Hypothalamus (tissue), 51 donors: Measurements from ENCODE around the gene PRKCH.

Experiments
- DNase-seq, 51 donors: peaks; one replicate each; lab custom pipeline; 2025; lab: John Stamatoyannopoulos, UW

Gene PRKCH

DNA sequence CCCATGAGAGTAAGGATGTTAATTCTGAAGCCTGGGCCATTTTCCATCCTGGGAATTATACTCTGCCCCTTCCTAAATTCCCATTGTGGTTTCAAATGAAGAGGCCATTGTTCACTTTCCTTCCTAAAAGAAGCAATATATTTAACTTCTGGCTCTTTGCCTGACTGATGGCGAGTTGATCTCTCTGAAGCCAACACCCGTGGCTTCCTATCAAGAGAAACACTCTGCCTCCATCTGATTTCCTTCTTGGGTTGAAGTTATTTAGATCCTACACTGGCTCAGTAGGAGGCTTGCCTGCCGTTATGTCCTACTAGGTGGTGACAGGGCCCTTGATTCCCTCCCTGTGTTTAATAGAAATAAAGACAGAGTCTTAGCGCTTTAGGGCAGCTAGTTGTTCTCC lies 97.4 kb downstream of the PRKCH start:
- no peak for DNase-seq

- no peak for DNase-seq
Measured at GRCh38 chr14:61419201-61419600, 97.8 kb downstream of the PRKCH start.

DNA sequence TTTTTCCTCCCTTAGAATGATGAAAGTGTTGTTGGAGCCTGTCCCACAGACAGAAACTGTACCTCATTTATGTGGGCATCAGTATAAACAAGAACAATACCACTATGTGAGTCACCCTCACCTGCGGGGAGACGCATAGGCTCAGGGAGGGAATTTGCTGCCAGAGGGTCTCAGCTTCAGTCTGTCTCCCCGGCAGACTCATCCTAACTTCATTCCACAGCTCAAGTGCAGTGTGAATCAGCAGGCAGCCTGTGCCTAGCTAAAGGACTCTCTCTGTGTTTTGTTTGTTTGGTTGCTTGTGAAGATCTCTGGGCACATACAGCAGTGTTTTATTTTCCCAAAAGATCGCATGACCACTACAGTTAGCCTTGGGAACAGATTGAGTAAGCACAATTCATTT lies 98.9 kb downstream of the PRKCH start:
- DNase-seq, result peak in 1 of 51 donors; percentile 2

DNA sequence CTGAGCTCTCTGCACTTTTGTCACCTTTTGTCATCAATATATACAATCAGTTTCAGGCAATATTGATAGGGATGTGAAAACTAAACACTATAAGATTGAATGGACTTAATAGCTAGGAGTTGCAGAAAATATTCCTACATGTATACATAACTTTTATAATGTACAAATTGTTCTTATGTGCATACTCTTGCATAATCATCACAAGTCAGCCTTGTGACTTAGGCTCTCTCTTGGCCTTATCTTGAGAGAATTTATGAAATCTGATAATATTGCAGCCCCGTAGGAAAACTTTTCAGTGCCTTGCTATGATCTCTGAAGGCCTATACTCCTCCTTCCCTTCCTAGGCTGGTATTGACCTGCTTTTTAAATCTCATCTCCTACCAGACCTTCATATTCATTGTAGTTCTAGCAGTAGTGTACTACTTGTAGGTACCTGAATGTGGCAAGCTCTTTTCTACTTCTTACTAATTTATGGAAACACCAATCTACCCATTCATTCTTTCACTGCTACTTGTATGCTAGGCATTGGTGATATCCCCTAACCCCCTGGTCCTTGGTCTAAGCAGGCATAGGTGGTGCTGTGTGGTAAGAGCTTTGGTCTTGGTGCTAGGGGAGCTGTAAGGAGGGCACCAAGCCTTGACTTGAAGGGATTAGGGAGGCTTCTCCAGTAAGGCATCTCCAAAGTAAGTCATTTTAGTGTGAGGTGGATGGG lies 100.0 kb downstream of the PRKCH start:
- no peak for DNase-seq

DNA sequence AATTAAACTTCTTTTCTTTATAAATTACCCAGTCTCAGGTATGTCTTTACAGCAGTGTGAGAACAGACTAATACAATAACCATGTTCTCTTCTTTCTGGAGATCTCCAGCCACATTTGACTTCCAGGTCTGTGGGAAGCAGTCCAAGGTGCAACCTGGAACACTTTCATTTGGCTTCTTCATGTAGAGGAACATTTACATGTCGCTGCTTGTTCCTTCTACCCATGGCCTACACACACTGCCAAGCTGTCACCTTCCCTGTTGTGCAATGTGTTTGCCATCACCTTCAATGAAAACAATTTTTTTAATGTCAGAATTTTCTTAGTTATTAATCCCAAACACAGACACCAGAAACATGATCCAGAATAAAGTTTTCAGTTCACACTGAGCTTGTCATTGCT lies 104.7 kb downstream of the PRKCH start:
- DNase-seq, result no peak

- no peak for DNase-seq
Measured at GRCh38 chr14:61428261-61428660, 106.9 kb downstream of the PRKCH start.

GRCh38 chr14:61429316-61429715 lies 107.9 kb downstream of the PRKCH start:
- DNase-seq, result no peak

- no peak for DNase-seq
Measured at GRCh38 chr14:61430066-61430757, 108.8 kb downstream of the PRKCH start.

GRCh38 chr14:61433169-61433568 lies 111.8 kb downstream of the PRKCH start:
- no peak for DNase-seq

DNA sequence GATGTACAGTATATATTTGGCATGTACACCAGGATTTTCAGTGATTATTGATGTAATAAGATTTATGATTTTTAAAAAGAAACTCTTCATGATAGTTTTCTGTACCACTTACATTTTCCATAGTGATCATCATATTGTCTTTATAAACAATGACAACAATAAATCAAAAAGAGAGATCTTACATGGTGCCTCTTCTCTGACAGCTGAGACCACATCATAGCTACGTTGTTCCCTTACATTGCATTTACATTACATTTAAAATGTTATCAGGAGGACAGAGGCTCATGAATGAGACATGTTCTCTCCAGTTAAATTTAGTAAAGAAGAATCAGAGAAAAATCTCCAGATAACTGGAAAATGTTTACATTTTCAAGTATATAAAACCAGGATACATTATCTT lies 112.4 kb downstream of the PRKCH start:
- no peak for DNase-seq

DNA sequence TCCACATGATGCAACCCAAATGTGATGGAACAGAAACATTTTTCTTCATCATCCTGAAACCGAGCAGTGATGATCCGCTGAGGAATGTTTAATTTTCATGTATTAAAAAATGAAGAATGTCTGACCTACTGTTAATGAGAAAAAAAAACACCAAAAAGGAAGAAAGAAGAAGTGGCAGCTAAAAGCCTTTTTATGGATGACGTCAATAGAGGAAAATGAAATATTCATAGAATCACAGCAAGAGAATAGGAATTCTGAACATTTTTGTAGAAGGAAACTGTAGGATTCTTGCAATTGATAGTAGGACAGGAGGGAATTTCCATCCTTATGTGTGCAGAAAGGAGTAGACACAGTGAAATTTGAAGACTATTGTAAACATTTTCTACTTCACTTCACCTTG lies 112.9 kb downstream of the PRKCH start:
- DNase-seq, result no peak

GRCh38 chr14:61435563-61436337 lies 114.4 kb downstream of the PRKCH start:
- no peak for DNase-seq

GRCh38 chr14:61437381-61437780 lies 116.0 kb downstream of the PRKCH start:
- DNase-seq, result no peak

- no peak for DNase-seq
Measured at GRCh38 chr14:61438036-61438435, 116.7 kb downstream of the PRKCH start.

GRCh38 chr14:61438497-61438859 lies 117.1 kb downstream of the PRKCH start:
- DNase-seq, result no peak

GRCh38 chr14:61438860-61439765 lies 117.7 kb downstream of the PRKCH start:
- DNase-seq, result no peak

DNA sequence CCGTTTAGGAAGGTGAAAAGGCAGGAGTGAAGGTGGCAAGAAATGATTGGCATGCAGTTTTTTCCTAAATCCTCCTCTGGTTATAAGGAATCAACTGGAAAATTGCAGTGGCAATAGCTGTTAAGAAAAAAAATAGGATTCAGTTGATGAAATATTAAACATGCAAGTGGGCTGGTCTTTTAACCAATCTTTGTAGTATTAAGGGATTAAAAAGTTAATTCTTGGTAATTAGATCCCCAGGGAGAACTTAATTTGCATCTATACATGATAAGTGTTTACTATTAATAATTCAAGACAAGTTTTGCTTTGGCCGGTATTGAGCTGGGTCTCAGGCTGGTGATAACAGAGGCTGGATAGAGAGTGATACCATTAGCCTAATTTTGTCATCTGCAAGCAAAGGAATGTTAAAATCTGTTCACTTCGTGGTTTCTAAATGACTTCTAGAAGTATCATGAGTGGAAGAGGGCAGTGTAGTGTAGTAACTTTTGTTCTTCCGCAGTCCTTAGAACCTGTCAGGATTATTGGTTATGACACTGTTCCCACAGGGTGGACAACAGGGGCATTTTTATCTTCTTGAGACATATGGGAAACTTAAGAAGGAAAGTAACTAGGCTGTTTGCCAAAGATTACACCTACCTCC lies 118.5 kb downstream of the PRKCH start:
- no peak for DNase-seq

- no peak for DNase-seq
Measured at GRCh38 chr14:61443481-61443880, 122.1 kb downstream of the PRKCH start.

- no peak for DNase-seq
Measured at GRCh38 chr14:61444215-61444768, 122.9 kb downstream of the PRKCH start.

- DNase-seq, result no peak
Measured at GRCh38 chr14:61451491-61451890, 130.1 kb downstream of the PRKCH start.
